Endothelial cell of umbilical vein (primary cell): ENCODE results near the gene CLEC4A. TPM values are rescaled to one million over a fixed set of nuclear protein-coding genes. Genes with fewer than 3 reads are reported as not detected.
"Not testable (repeated sequence)": the region's sequence is repeated elsewhere in the genome, so short reads cannot be mapped to it uniquely, and the experiment has no call there.

Experiments used
- BruUV-seq: library from RNA; stranded (reverse); fragments of 400-500 nt; replicated peaks from 2 replicates; lab custom pipeline; 2021; lab: Mats Ljungman, UMichigan
- CTCF ChIA-PET: fragments of 300-600, 350-600 bp; sonication (Branson Sonifier 250); formaldehyde crosslinking; loops from one replicate; lab custom pipeline; 2021; ENCODE audit warnings: antibody characterized with exemption, inconsistent platforms; lab: Charles Lee
- POLR2A ChIA-PET: fragments of 300-600, 350-600 bp; sonication (Branson Sonifier 250); formaldehyde crosslinking; loops from one replicate; lab custom pipeline; 2021; ENCODE audit warnings: antibody characterized with exemption, inconsistent platforms; lab: Charles Lee
- DNase-seq: peaks from one replicate; pipeline ENCODE4 v3.0.0-alpha.2; 2011; ENCODE audit warnings: low read depth, low spot score
- FAIRE-seq: peaks from 2 replicates; lab custom pipeline; 2011; peaks lifted over from hg19 to GRCh38; lab: Jason Lieb, UNC
- H2AFZ ChIP-seq: 2 replicates; pipeline ENCODE4 v1.6.0; 2012; ENCODE audit warnings: low read depth, low read length, control low read depth, inconsistent platforms
- H3K27ac ChIP-seq: 2 replicates; pipeline ENCODE4 v1.5.1; 2011; ENCODE audit warnings: low read depth, mild to moderate bottlenecking, control low read depth, low read length, moderate library complexity; ENCODE audit not compliant: insufficient read depth
- H3K27me3 ChIP-seq, 2 experiments: 2 replicates each; pipeline versions ENCODE4 v1.6.0 to v1.6.1; 2011; ENCODE audit warnings: low read length in 2 of 2, mixed read lengths in 1 of 2; ENCODE audit not compliant: control insufficient read depth in 2 of 2, insufficient read depth in 2 of 2
- H3K36me3 ChIP-seq, 2 experiments: 2 replicates in 1 of 2; 3 replicates in 1 of 2; pipeline ENCODE4 v1.5.1; 2011; ENCODE audit warnings: low read length in 2 of 2, mild to moderate bottlenecking in 1 of 2, moderate library complexity in 1 of 2; ENCODE audit not compliant: control insufficient read depth in 2 of 2, insufficient read depth in 2 of 2; ENCODE audit errors: extremely low read depth in 1 of 2
- H3K4me1 ChIP-seq: 3 replicates; pipeline ENCODE4 v1.5.1; 2011; ENCODE audit warnings: mild to moderate bottlenecking, low read length; ENCODE audit not compliant: control insufficient read depth, insufficient read depth; ENCODE audit errors: extremely low read depth
- H3K4me2 ChIP-seq: 2 replicates; pipeline ENCODE4 v1.6.1; 2011; ENCODE audit warnings: low read length, control low read depth, mixed read lengths; ENCODE audit not compliant: insufficient read depth
- H3K4me3 ChIP-seq, 3 experiments: fragments of 200-600 bp in 1 of 3; sonication (generic), shearing (Covaris generic) in 1 of 3; replicated peaks in 1 of 3; 2 replicates each; pipeline ENCODE4 v1.5.1; 2011 to 2016; ENCODE audit warnings: control low read depth in 3 of 3, low read length in 3 of 3, mild to moderate bottlenecking in 2 of 3, inconsistent platforms in 1 of 3, low read depth in 1 of 3, moderate library complexity in 1 of 3; ENCODE audit not compliant: insufficient read depth in 1 of 3
- H3K79me2 ChIP-seq: 2 replicates; pipeline ENCODE4 v1.6.0; 2012; ENCODE audit warnings: low read length, inconsistent platforms; ENCODE audit not compliant: control insufficient read depth, insufficient read depth
- H3K9ac ChIP-seq: replicated peaks from 2 replicates; pipeline ENCODE3; 2011; ENCODE audit warnings: low read length, control low read depth; ENCODE audit not compliant: insufficient read depth; ENCODE audit errors: extremely low read depth
- H3K9me1 ChIP-seq: replicated peaks from 3 replicates; pipeline ENCODE4 v1.6.0; 2011; ENCODE audit warnings: mild to moderate bottlenecking, low read length; ENCODE audit not compliant: control insufficient read depth, insufficient read depth; ENCODE audit errors: extremely low read depth
- H3K9me3 ChIP-seq: replicated peaks from 2 replicates; pipeline ENCODE4 v1.5.1; 2012; ENCODE audit warnings: low read length, inconsistent platforms; ENCODE audit not compliant: control insufficient read depth, insufficient read depth
- H4K20me1 ChIP-seq: replicated peaks from 2 replicates; pipeline ENCODE3; 2011; ENCODE audit warnings: mild to moderate bottlenecking, low read length; ENCODE audit not compliant: control insufficient read depth, insufficient read depth; ENCODE audit errors: extremely low read depth
- CTCF ChIP-seq, 2 donors: IDR thresholded peaks; 1 replicate in 1 of 2; 2 replicates in 1 of 2; pipeline ENCODE4 v1.5.1; 2011; ENCODE audit warnings: low read length in 2 of 2, mild to moderate bottlenecking in 2 of 2, moderate library complexity in 2 of 2, control low read depth in 1 of 2, inconsistent platforms in 1 of 2, low read depth in 1 of 2; ENCODE audit not compliant: insufficient read depth in 1 of 2; ENCODE audit errors: extremely low read depth in 1 of 2
- EZH2 ChIP-seq: IDR thresholded peaks from 2 replicates; pipeline ENCODE4 v1.6.1; 2012; ENCODE audit warnings: borderline replicate concordance, low read depth, mild to moderate bottlenecking, moderate library complexity, low read length, inconsistent platforms; ENCODE audit not compliant: severe bottlenecking
- FOS ChIP-seq: IDR thresholded peaks from 2 replicates; pipeline ENCODE4 v1.6.1; 2011; ENCODE audit warnings: mild to moderate bottlenecking, low read length, moderate library complexity, borderline replicate concordance; ENCODE audit not compliant: insufficient read depth
- GATA2 ChIP-seq: IDR thresholded peaks from 2 replicates; pipeline ENCODE4 v1.7.0; 2011; ENCODE audit warnings: low read depth, mild to moderate bottlenecking, moderate library complexity, mixed read lengths, low read length; ENCODE audit not compliant: insufficient read length, insufficient read depth
- JUN ChIP-seq: IDR thresholded peaks from 2 replicates; pipeline ENCODE4 v1.6.1; 2011; ENCODE audit warnings: borderline replicate concordance, low read depth; ENCODE audit not compliant: insufficient read length, insufficient read depth
- MAX ChIP-seq: IDR thresholded peaks from 2 replicates; pipeline ENCODE4 v1.6.1; 2011; ENCODE audit not compliant: insufficient read depth, insufficient read length
- MYC ChIP-seq: IDR thresholded peaks from one replicate; pipeline ENCODE4 v1.6.1; 2011; ENCODE audit warnings: mild to moderate bottlenecking, low read depth, low read length
- POLR2A ChIP-seq: IDR thresholded peaks from 2 replicates; pipeline ENCODE4 v1.6.1; 2012; ENCODE audit warnings: low read depth, mild to moderate bottlenecking, control low read depth, low read length
- POLR2AphosphoS5 ChIP-seq: IDR thresholded peaks from 2 replicates; pipeline ENCODE4 v1.6.1; 2012; ENCODE audit warnings: low read depth, mild to moderate bottlenecking, control low read depth, low read length, moderate library complexity; ENCODE audit not compliant: insufficient read depth
- dilution Hi-C: fragments of 300-500 bp; cut with MboI; formaldehyde crosslinking; loops from one replicate; pipeline ENCODE4 v1.15.0; 2019; ENCODE audit warnings: low sequenced_read_pairs; ENCODE audit not compliant: extremely low pct_ligation_motif_present
- intact Hi-C: fragments of 100-400 bp; cut with micrococcal nuclease; formaldehyde crosslinking; loops from one replicate; pipeline ENCODE4 v1.10.0; 2022
- polyA plus RNA-seq, 4 experiments: library from polyadenylated mRNA; depleted of rRNA in 3 of 4; stranded (reverse) in 3 of 4; unstranded in 1 of 4; fragments of >200 nt; gene quantifications; 2 replicates each; pipeline versions ENCODE4 v1.2.1 to v1.2.3, GENCODE V29; 2011 to 2012; ENCODE audit warnings: missing spikeins in 1 of 4
- total RNA-seq: library from RNA; stranded (reverse); gene quantifications from 2 replicates; pipeline ENCODE4 v1.2.3, GENCODE V29; 2021

CLEC4A gene
- total and polyA plus RNA-seq, 2 donors (not counting 3 experiments of a cell fraction or from before 2014, with no cell fraction given) = 0.52 to 0.86 TPM

- TF ChIP-seq FOS (no peak), JUN (no peak), MAX (no peak), GATA2 (no peak), EZH2 (no peak), POLR2AphosphoS5 (no peak), CTCF (IDR thresholded peaks at IDR 0.05; ENCODE audit: extremely low read depth in 1 of 2, insufficient read depth in 1 of 2, low read depth in 1 of 2, low read length in 2 of 2) (no peak), POLR2A (no peak), MYC (no peak)
- ChIA-PET POLR2A (no interaction called here), CTCF (no interaction called here)
- Histone ChIP-seq H3K9ac (peak overlapping the region; percentile 90), H3K27me3 (no peaks in the 10 kb centered on the region), H2AFZ (peak overlapping the region; percentile 99), H3K4me3 (peak overlapping the region; percentile 79 to 93 (median 82)), H3K79me2 (peaks cover 41% of the 10 kb centered on the region), H3K4me1 (peaks cover 14% of the 10 kb centered on the region), H3K9me1 (no peaks in the 10 kb centered on the region), H4K20me1 (no peaks in the 10 kb centered on the region), H3K9me3 (no peaks in the 10 kb centered on the region), H3K36me3 (no peaks in the 10 kb centered on the region), H3K4me2 (peak overlapping the region; percentile 92), H3K27ac (peak overlapping the region; percentile 85)
- peak; percentile 10 for DNase-seq
- intact Hi-C loops = loop anchor here (1.0 to 2.0 kb wide), 2 partner anchors 36 to 56 kb away; no protein-coding TSS in a partner anchor
- FAIRE-seq = no peak
- dilution Hi-C loops = no loop called here
- BruUV-seq = TSS peak; percentile 49
Measured at GRCh38 chr12:8082808-8083100, 40.7 kb upstream of the CLEC4A start.

GRCh38 chr12:8084351-8084750, 39.1 kb upstream of the CLEC4A start:
- H2AFZ ChIP-seq, H3K9me1 ChIP-seq, POLR2A ChIA-PET, H3K9ac ChIP-seq, H4K20me1 ChIP-seq, CTCF ChIA-PET, H3K4me3 ChIP-seq, FAIRE-seq, BruUV-seq, H3K27ac ChIP-seq, intact Hi-C loops, H3K4me2 ChIP-seq, H3K9me3 ChIP-seq, H3K36me3 ChIP-seq, dilution Hi-C loops, H3K27me3 ChIP-seq, DNase-seq: not testable (repeated sequence)
- H3K4me1 ChIP-seq = peaks cover 13% of the 10 kb centered on the region
- peaks cover 45% of the 10 kb centered on the region for H3K79me2 ChIP-seq
